ENCODE measurements around the gene MAP2K4. TPM values are rescaled to one million over a fixed set of nuclear protein-coding genes. Genes with fewer than 3 reads are reported as not detected.

Gene MAP2K4
- total RNA-seq, 1 experiment from 2014 or later: 41.2 TPM

- DNase-seq (ENCODE audit: low spot score): no peak
- BruUV-seq (replicated peaks): no TSS peak
- H3K27ac ChIP-seq (ENCODE audit: low read depth, low read length, poor library complexity, severe bottlenecking): no peak overlapping the region
- H3K4me1 ChIP-seq (ENCODE audit: insufficient read depth, low read length, poor library complexity, severe bottlenecking): peaks cover 5% of the 10 kb centered on the region
- H3K9me3 ChIP-seq (ENCODE audit: low read depth, low read length, poor library complexity, severe bottlenecking): no peaks in the 10 kb centered on the region
- intact Hi-C loops (cut with micrococcal nuclease; ENCODE audit: unreplicated experiment): no loop called here
- no peak overlapping the region for H3K4me3 ChIP-seq (ENCODE audit: low read depth, low read length, poor library complexity, severe bottlenecking)
- H3K36me3 ChIP-seq (ENCODE audit: insufficient read depth, low read length, poor library complexity, severe bottlenecking): no peaks in the 10 kb centered on the region
- H3K27me3 ChIP-seq (replicated peaks; ENCODE audit: insufficient read depth, low read depth, low read length, poor library complexity): no peaks in the 10 kb centered on the region
- ChIA-PET CTCF (interaction anchor here (0.5 kb wide), 1 partner anchor 246 kb away, joined by 4 read pairs; no protein-coding TSS in a partner anchor), POLR2A (ENCODE audit: low non-redundant PET) (no interaction called here)
- TF ChIP-seq EZH2 (IDR thresholded peaks at IDR 0.05; ENCODE audit: borderline replicate concordance, low read depth, low read length, poor library complexity, severe bottlenecking) (no peak), CTCF (conservative IDR thresholded peaks at IDR 0.05; ENCODE audit: low read depth, low read length) (no peak)
Measured at GRCh38 chr17:11999696-12000095, 21.0 kb upstream of the MAP2K4 start.

DNA sequence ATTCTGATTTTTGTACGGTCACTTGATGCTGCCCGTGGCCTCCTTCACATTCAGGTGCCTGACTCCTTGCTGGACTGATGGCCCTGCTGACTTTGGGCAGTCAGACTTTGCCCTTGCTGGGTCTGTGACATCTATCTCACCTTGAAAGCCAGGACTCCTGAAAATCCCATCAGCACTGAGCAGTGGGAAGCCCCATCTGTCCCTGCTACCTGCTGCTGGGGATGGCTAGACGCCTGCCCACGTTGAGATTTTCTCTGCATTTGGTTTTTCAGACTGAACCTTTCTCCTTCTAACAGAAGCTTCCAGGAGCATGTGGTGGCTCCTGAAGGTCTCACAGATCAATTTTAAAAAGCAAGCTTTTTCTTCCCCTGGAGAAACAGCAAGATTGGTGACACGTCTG, 13.2 kb upstream of the MAP2K4 start:
- Histone ChIP-seq H3K27me3 (replicated peaks; ENCODE audit: insufficient read depth, low read depth, low read length, poor library complexity) (no peaks in the 10 kb centered on the region), H3K36me3 (ENCODE audit: insufficient read depth, low read length, poor library complexity, severe bottlenecking) (no peaks in the 10 kb centered on the region), H3K27ac (ENCODE audit: low read depth, low read length, poor library complexity, severe bottlenecking) (no peak overlapping the region), H3K9me3 (ENCODE audit: low read depth, low read length, poor library complexity, severe bottlenecking) (no peaks in the 10 kb centered on the region), H3K4me1 (ENCODE audit: insufficient read depth, low read length, poor library complexity, severe bottlenecking) (no peaks in the 10 kb centered on the region), H3K4me3 (ENCODE audit: low read depth, low read length, poor library complexity, severe bottlenecking) (no peak overlapping the region)
- no peak for DNase-seq (ENCODE audit: low spot score)
- TF ChIP-seq EZH2 (IDR thresholded peaks at IDR 0.05; ENCODE audit: borderline replicate concordance, low read depth, low read length, poor library complexity, severe bottlenecking): no peak
- TF ChIP-seq CTCF (conservative IDR thresholded peaks at IDR 0.05; ENCODE audit: low read depth, low read length): no peak
- BruUV-seq (replicated peaks): no TSS peak
- intact Hi-C loops (cut with micrococcal nuclease; ENCODE audit: unreplicated experiment): no loop called here
- POLR2A ChIA-PET (ENCODE audit: low non-redundant PET): no interaction called here
- CTCF ChIA-PET: no interaction called here

DNA sequence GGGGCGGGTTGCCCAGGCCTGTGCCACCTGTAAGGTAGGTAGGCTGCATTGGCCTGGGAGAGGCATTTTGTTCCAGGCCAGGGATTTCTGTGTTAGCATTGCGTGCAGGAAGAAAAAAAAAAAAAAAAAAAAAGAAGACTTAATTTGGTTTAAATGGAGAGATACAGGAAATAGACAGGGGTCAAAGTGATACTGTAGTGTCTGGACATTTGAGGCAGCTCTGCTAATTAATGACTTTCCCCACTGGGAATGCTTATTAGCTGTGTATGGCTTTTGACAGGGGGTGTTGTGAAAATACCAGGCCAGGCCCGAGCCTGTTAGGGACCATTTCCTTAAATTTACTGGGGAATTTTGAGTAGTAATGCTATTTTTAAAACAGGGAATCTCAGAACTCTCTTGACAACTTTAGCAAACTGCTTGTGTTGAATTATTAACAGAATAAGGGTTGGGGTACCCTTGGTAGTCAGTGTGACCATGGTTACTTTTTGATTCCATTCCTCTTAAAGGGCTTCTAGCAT, 1.0 kb downstream of the MAP2K4 start:
- Histone ChIP-seq H3K36me3 (ENCODE audit: insufficient read depth, low read length, poor library complexity, severe bottlenecking) (no peaks in the 10 kb centered on the region), H3K9me3 (ENCODE audit: low read depth, low read length, poor library complexity, severe bottlenecking) (no peaks in the 10 kb centered on the region), H3K27ac (ENCODE audit: low read depth, low read length, poor library complexity, severe bottlenecking) (peak overlapping the region; percentile 92), H3K27me3 (replicated peaks; ENCODE audit: insufficient read depth, low read depth, low read length, poor library complexity) (no peaks in the 10 kb centered on the region), H3K4me3 (ENCODE audit: low read depth, low read length, poor library complexity, severe bottlenecking) (peak overlapping the region; percentile 83), H3K4me1 (ENCODE audit: insufficient read depth, low read length, poor library complexity, severe bottlenecking) (peaks cover 20% of the 10 kb centered on the region)
- BruUV-seq (replicated peaks): TSS peak; percentile 56
- no peak for DNase-seq (ENCODE audit: low spot score)
- intact Hi-C loops (cut with micrococcal nuclease; ENCODE audit: unreplicated experiment): no loop called here
- TF ChIP-seq CTCF (conservative IDR thresholded peaks at IDR 0.05; ENCODE audit: low read depth, low read length) (no peak), EZH2 (IDR thresholded peaks at IDR 0.05; ENCODE audit: borderline replicate concordance, low read depth, low read length, poor library complexity, severe bottlenecking) (no peak)
- ChIA-PET CTCF (no interaction called here), POLR2A (ENCODE audit: low non-redundant PET) (no interaction called here)
